Caki2 (cell line): ENCODE measurements around the gene CACNA1C. TPM values are rescaled to one million over a fixed set of nuclear protein-coding genes. Genes with fewer than 3 reads are reported as not detected.
"Not testable (repeated sequence)": the region's sequence is repeated elsewhere in the genome, so short reads cannot be mapped to it uniquely, and the experiment has no call there.

ENCODE experiments used
- DNase-seq: peaks from one replicate; pipeline ENCODE4 v3.0.0-alpha.2; 2015; ENCODE audit warnings: low read depth
- in situ Hi-C: cut with HindIII; loops from 2 replicates; pipeline ENCODE4 v1.10.0; 2016; ENCODE audit warnings: low sequenced_read_pairs, low pct_unique_long_range_greater_than_20kb, mixed read lengths
- total RNA-seq: library from RNA; depleted of rRNA; stranded (reverse); fragments of >200 nt; shearing (Covaris generic); gene quantifications from 2 replicates; pipeline ENCODE4 v1.2.3, GENCODE V29; 2014; ENCODE audit warnings: low replicate concordance; rRNA removed

The CACNA1C gene
- total RNA-seq, 1 experiment from 2014 or later, result 1.2 TPM

- DNase-seq, result no peak
- in situ Hi-C loops, result no loop called here
Observed at GRCh38 chr12:2737656-2738241, 685.0 kb downstream of the CACNA1C start.

DNA sequence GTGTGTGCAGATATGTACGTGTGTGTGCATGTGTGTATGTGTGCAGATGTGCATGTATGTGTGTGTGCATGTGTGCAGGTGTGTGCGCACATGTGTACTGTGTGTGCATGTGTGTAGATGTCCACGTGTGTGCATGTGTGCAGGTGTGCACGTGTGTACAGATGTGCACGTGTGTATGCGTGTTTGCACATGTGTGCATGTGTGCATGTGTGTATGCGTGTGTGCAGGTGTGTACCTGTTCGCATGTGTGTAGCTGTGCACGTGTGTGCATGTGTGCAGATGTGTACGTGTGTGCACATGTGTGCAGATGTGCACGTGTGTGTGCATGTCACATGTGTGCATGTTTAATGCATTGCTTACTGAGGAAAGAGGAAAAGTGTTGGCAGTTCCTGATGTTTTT, 686.3 kb downstream of the CACNA1C start:
- in situ Hi-C loops, result no loop called here
- no peak for DNase-seq

- in situ Hi-C loops, result no loop called here
- peak; percentile 27 for DNase-seq
Observed at GRCh38 chr12:2739832-2740641, 687.2 kb downstream of the CACNA1C start.

GRCh38 chr12:2742037-2742436, 689.2 kb downstream of the CACNA1C start:
- DNase-seq, in situ Hi-C loops: not testable (repeated sequence)

DNA sequence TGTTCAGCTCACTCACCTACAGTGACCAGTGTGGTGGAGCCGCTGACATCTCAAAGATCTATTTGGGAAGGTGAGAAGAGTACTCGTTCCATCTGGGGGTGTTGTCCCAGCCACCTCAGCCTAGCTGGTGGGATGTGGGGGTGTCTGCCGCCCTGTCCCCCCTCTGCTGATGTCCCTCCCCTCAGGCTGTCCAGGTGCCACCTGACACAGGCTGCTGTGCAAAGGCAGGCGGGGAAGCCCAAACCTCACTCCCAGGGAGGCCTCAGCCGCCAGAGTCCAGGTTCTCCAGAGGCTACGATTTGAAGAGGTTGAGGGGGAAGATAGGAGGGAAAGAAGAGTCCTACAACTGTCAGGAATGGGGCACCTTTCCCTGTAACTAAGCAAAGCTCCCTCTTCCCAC, 690.7 kb downstream of the CACNA1C start:
- no peak for DNase-seq
- in situ Hi-C loops, result no loop called here

- no peak for DNase-seq
- in situ Hi-C loops, result no loop called here
Observed at GRCh38 chr12:2745655-2746054, 692.9 kb downstream of the CACNA1C start.

Other genes starting within 250 kb of the CACNA1C start
- gene LRTM2, start 232.4 kb upstream of the CACNA1C start, total RNA-seq, result not detected in 2 replicates
- gene CACNA2D4, start 134.3 kb upstream of the CACNA1C start, total RNA-seq, result not detected in 2 replicates
- 14.2 and 42.4 TPM in 2 replicates for gene DCP1B, start 48.5 kb upstream of the CACNA1C start, total RNA-seq